Measurements from ENCODE around the gene TEX55.
"Not testable (repeated sequence)": the region's sequence is repeated elsewhere in the genome, so short reads cannot be mapped to it uniquely, and the experiment has no call there.

The TEX55 gene

GRCh38 chr3:119145500-119146167 is at the start of gene TEX55:
Gene TEX55 (plus strand): TSS chr3:119146165. CDS start chr3:119146190, 25 bp downstream.
- TF ChIP-seq, protein P1, sequence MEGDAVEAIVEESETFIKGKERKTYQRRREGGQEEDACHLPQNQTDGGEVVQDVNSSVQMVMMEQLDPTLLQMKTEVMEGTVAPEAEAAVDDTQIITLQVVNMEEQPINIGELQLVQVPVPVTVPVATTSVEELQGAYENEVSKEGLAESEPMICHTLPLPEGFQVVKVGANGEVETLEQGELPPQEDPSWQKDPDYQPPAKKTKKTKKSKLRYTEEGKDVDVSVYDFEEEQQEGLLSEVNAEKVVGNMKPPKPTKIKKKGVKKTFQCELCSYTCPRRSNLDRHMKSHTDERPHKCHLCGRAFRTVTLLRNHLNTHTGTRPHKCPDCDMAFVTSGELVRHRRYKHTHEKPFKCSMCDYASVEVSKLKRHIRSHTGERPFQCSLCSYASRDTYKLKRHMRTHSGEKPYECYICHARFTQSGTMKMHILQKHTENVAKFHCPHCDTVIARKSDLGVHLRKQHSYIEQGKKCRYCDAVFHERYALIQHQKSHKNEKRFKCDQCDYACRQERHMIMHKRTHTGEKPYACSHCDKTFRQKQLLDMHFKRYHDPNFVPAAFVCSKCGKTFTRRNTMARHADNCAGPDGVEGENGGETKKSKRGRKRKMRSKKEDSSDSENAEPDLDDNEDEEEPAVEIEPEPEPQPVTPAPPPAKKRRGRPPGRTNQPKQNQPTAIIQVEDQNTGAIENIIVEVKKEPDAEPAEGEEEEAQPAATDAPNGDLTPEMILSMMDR (IDR thresholded peaks at IDR 0.05; ENCODE audit: low read depth, low read length, missing control alignments) = peak; percentile 65
- H3K4me3 ChIP-seq (ENCODE audit: low read depth, low read length) = no peak within 1 kb of the TSS
- no peak for DNase-seq (ENCODE audit: low read depth)

DNA sequence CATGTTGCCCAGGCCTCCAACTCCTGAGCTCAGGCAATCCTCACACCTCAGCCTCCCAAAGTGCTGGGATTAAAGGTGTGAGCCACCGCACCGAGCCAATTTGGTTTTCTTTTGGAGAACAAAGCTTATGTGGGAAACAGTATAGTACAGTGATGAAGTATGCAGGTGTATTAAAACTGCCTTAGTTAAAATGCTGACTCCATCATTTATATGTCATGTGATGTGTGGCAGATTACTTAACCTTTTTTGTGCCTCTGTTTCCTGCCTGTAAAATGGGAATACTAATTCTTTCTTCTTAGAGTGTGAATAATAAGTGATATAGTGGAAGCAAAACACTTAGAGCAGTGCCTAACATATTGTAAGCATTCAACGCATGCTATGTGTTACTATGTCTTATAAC is 48.0 kb upstream of the TEX55 start:
- H3K4me3 ChIP-seq (ENCODE audit: low read depth, low read length) = no peak overlapping the region
- no peak for DNase-seq (ENCODE audit: low read depth)
- TF ChIP-seq, protein P1 (IDR thresholded peaks at IDR 0.05; ENCODE audit: low read depth, low read length, missing control alignments) = no peak

- H3K4me3 ChIP-seq (ENCODE audit: low read depth, low read length) = no peak overlapping the region
- TF ChIP-seq, protein P1 (IDR thresholded peaks at IDR 0.05; ENCODE audit: low read depth, low read length, missing control alignments) = peak; percentile 56
- DNase-seq (ENCODE audit: low read depth) = peak; percentile 2
Measured at GRCh38 chr3:119098619-119099222, 47.2 kb upstream of the TEX55 start.

GRCh38 chr3:119099785-119100184 is 46.2 kb upstream of the TEX55 start:
- TF ChIP-seq, protein P1 (IDR thresholded peaks at IDR 0.05; ENCODE audit: low read depth, low read length, missing control alignments) = no peak
- no peak for DNase-seq (ENCODE audit: low read depth)

DNA sequence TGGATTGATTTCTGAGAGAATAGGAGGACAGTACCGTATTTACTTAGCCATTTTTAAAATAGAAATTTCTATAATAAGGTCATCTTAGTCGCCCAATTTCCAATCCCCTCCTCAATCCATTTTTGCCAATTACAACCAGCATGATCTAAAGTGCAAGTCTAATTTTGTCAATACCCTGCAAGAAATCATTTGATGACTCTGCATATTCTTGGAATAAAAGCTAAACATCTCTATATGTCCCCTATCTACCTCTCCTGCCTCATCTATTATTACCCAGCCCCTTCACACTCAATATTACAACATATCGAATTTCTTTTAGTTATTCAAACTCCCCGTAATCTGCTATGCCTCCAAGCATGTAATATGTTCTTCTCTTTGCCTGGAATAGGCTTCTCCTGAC is 41.9 kb upstream of the TEX55 start:
- no peak overlapping the region for H3K4me3 ChIP-seq (ENCODE audit: low read depth, low read length)
- TF ChIP-seq, protein P1 (IDR thresholded peaks at IDR 0.05; ENCODE audit: low read depth, low read length, missing control alignments) = no peak

More at GRCh38 chr3:119099785-119100184, 46.2 kb upstream of the TEX55 start:
- no peak overlapping the region for H3K4me3 ChIP-seq (ENCODE audit: low read depth, low read length)

GRCh38 chr3:119118330-119118729 is 27.6 kb upstream of the TEX55 start:
- not testable (repeated sequence) for H3K4me3 ChIP-seq (ENCODE audit: low read depth, low read length); DNase-seq (ENCODE audit: low read depth)

More for the DNA sequence above, 41.9 kb upstream of the TEX55 start:
- no peak for DNase-seq (ENCODE audit: low read depth)

GRCh38 chr3:119120480-119120879 is 25.5 kb upstream of the TEX55 start:
- TF ChIP-seq, protein P1 (IDR thresholded peaks at IDR 0.05; ENCODE audit: low read depth, low read length, missing control alignments) = no peak
- DNase-seq (ENCODE audit: low read depth) = no peak
- H3K4me3 ChIP-seq (ENCODE audit: low read depth, low read length) = no peak overlapping the region

All from GM12864 (cell line).